Fibroblast of lung (primary cell): ENCODE results near the gene LMNA.

Experiments
- CTCF ChIP-seq, 2 donors: IDR thresholded peaks in 1 of 2; conservative IDR thresholded peaks in 1 of 2; 1 replicate in 1 of 2; 2 replicates in 1 of 2; pipeline ENCODE4 v1.5.1; 2011 to 2012; ENCODE audit warnings: low read length in 2 of 2, control low read depth in 1 of 2, inconsistent platforms in 1 of 2, low read depth in 1 of 2, mild to moderate bottlenecking in 1 of 2
- EZH2 ChIP-seq: IDR thresholded peaks from 2 replicates; pipeline ENCODE4 v1.5.1; 2012; ENCODE audit warnings: low read length, control low read depth, mild to moderate bottlenecking; ENCODE audit errors: missing control alignments

DNA sequence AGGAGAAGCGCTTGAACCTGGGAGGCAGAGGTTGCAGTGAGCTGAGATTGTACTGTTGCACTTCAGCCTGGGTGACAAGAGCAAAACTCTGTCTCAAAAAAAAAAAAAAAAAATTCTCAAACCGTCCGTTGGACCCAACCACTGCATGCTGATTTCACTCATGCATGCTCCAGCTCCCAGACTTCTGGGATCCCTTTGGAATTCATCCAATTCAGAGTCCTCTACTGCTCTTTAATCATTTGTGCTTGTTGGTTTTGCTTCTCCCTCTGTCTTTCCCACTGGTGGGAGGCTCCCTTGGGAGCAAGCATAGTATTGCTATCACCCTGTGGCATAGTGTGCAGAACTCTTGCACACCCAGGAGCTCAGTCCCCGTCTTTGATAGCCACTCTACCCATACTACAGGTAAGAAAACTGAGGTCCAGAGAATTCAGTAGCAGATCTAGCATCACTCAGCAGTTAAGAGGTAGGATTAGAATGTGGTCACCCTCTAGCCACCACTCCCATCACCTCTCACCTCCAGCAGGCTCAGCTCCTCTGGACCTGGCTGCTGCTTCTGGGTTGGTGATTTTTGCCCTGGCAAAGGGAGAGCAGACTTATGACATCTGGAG is 3.1 kb upstream of the LMNA start:
- TF ChIP-seq EZH2 (no peak), CTCF (conservative IDR thresholded peaks at IDR 0.05 in 1 of 2, IDR thresholded peaks at IDR 0.05 in 1 of 2; ENCODE audit: low read depth in 1 of 2, low read length in 2 of 2) (no peak)
